SH-SY5Y (cell line): ENCODE results near the gene LDAH.

Experiments used
- GATA2 ChIP-seq: IDR thresholded peaks from 2 replicates; pipeline ENCODE4 v1.6.1; 2011; ENCODE audit warnings: mild to moderate bottlenecking, low read depth, low read length
- GATA3 ChIP-seq: IDR thresholded peaks from 2 replicates; pipeline ENCODE4 v1.6.1; 2011; ENCODE audit warnings: low read depth, mild to moderate bottlenecking, low read length, moderate library complexity

- no peak for TF ChIP-seq GATA3
- TF ChIP-seq GATA2 = no peak
These were observed 18.9 kb downstream of the LDAH start for GRCh38 chr2:20803974-20804373.
